H1 (cell line): ENCODE measurements around the gene OMA1. TPM values are rescaled to one million over a fixed set of nuclear protein-coding genes. Genes with fewer than 3 reads are reported as not detected.

Source experiments
- CTCF ChIA-PET: fragments of 300-600 bp; sonication (Branson Sonifier 250); formaldehyde crosslinking; loops from one replicate; lab custom pipeline; 2021; ENCODE audit not compliant: partially characterized antibody; lab: Charles Lee
- POLR2A ChIA-PET: fragments of 300-600 bp; sonication (Branson Sonifier 250); formaldehyde crosslinking; loops from one replicate; lab custom pipeline; 2021; ENCODE audit warnings: inconsistent platforms; ENCODE audit not compliant: partially characterized antibody; lab: Charles Lee
- DNase-seq, 2 experiments: peaks; one replicate each; pipeline versions ENCODE4 v3.0.0 to v3.0.0-alpha.2; 2010 to 2022; ENCODE audit warnings: low spot score in 2 of 2, low read depth in 1 of 2, mixed read lengths in 1 of 2
- FAIRE-seq: peaks from 2 replicates; lab custom pipeline; 2011; peaks lifted over from hg19 to GRCh38; lab: Jason Lieb, UNC
- H2AFZ ChIP-seq: 2 replicates; pipeline ENCODE4 v1.8.1; 2012; ENCODE audit warnings: low read length, inconsistent platforms
- H2AK5ac ChIP-seq: 2 replicates; pipeline ENCODE4 v1.6.1; 2013; ENCODE audit warnings: low read depth, low read length
- H2BK120ac ChIP-seq: replicated peaks from 2 replicates; pipeline ENCODE3; 2013; ENCODE audit warnings: low read depth, low read length, inconsistent platforms
- H2BK12ac ChIP-seq: 2 replicates; pipeline ENCODE4 v1.6.1; 2013; ENCODE audit warnings: low read depth, low read length
- H2BK15ac ChIP-seq: 2 replicates; pipeline ENCODE4 v1.6.1; 2013; ENCODE audit warnings: low read length
- H2BK20ac ChIP-seq: 2 replicates; pipeline ENCODE4 v1.6.1; 2013; ENCODE audit warnings: low read length
- H2BK5ac ChIP-seq: 2 replicates; pipeline ENCODE4 v1.6.1; 2013; ENCODE audit warnings: low read depth, low read length
- H3K14ac ChIP-seq: 2 replicates; pipeline ENCODE4 v1.6.1; 2013; ENCODE audit warnings: inconsistent platforms; ENCODE audit not compliant: insufficient read length
- H3K18ac ChIP-seq: 2 replicates; pipeline ENCODE4 v1.6.1; 2013; ENCODE audit warnings: low read length; ENCODE audit errors: extremely low read depth
- H3K23ac ChIP-seq: 2 replicates; pipeline ENCODE4 v1.6.1; 2013; ENCODE audit warnings: inconsistent platforms; ENCODE audit not compliant: insufficient read length
- H3K23me2 ChIP-seq: 2 replicates; pipeline ENCODE4 v1.6.1; 2013; ENCODE audit warnings: low read depth, low read length
- H3K27ac ChIP-seq: 2 replicates; pipeline ENCODE4 v1.6.1; 2011; ENCODE audit warnings: low read depth, low read length, inconsistent platforms
- H3K27me3 ChIP-seq, 4 experiments: replicated peaks in 1 of 4; 1 replicate in 1 of 4; 2 replicates in 3 of 4; pipeline versions ENCODE4 v1.6.1 to v1.8.1; 2011 to 2013; ENCODE audit warnings: low read length in 3 of 4, mild to moderate bottlenecking in 3 of 4, inconsistent platforms in 2 of 4, mixed read lengths in 2 of 4, moderate library complexity in 1 of 4; ENCODE audit not compliant: control insufficient read depth in 3 of 4, insufficient read depth in 3 of 4; ENCODE audit errors: extremely low read depth in 1 of 4
- H3K36me3 ChIP-seq, 4 experiments: 2 replicates each; pipeline versions ENCODE4 v1.6.1 to v1.8.1; 2011 to 2013; ENCODE audit warnings: mild to moderate bottlenecking in 4 of 4, low read length in 3 of 4, moderate library complexity in 2 of 4, control low read depth in 1 of 4, inconsistent platforms in 1 of 4; ENCODE audit not compliant: insufficient read depth in 4 of 4, control insufficient read depth in 2 of 4
- H3K4ac ChIP-seq: replicated peaks from 2 replicates; pipeline ENCODE3; 2013; ENCODE audit warnings: low read length, low read depth, mixed read lengths, inconsistent platforms; ENCODE audit not compliant: insufficient read length
- H3K4me1 ChIP-seq, 4 experiments: replicated peaks in 1 of 4; 1 replicate in 1 of 4; 2 replicates in 3 of 4; pipeline versions ENCODE4 v1.6.1 to v1.8.1; 2011 to 2013; ENCODE audit warnings: low read length in 3 of 4, inconsistent platforms in 2 of 4, mixed read lengths in 1 of 4; ENCODE audit not compliant: insufficient read depth in 4 of 4, control insufficient read depth in 3 of 4
- H3K4me2 ChIP-seq, 2 experiments: 2 replicates each; pipeline versions ENCODE4 v1.6.1 to v1.8.1; 2011 to 2013; ENCODE audit warnings: low read depth in 2 of 2, low read length in 2 of 2, control low read depth in 1 of 2, inconsistent platforms in 1 of 2, mild to moderate bottlenecking in 1 of 2; ENCODE audit not compliant: insufficient read depth in 1 of 2
- H3K4me3 ChIP-seq, 4 experiments: fragments of 200-600, 300-600 bp in 1 of 4; sonication (generic), shearing (Covaris generic), sonication (Bioruptor Twin) in 1 of 4; 2 replicates each; pipeline versions ENCODE4 v1.5.1 to v1.8.1; 2011 to 2016; ENCODE audit warnings: low read length in 4 of 4, low read depth in 3 of 4, control low read depth in 2 of 4, inconsistent platforms in 2 of 4, mild to moderate bottlenecking in 2 of 4, mixed read lengths in 1 of 4, moderate library complexity in 1 of 4; ENCODE audit not compliant: insufficient read depth in 2 of 4; ENCODE audit errors: extremely low read depth in 1 of 4
- H3K56ac ChIP-seq: replicated peaks from 2 replicates; pipeline ENCODE3; 2013; ENCODE audit warnings: low read depth, mild to moderate bottlenecking, mixed read lengths, low read length, inconsistent platforms; ENCODE audit not compliant: insufficient read length
- H3K79me1 ChIP-seq: 2 replicates; pipeline ENCODE4 v1.6.1; 2013; ENCODE audit warnings: low read depth, low read length, control low read depth
- H3K79me2 ChIP-seq, 2 experiments: 2 replicates each; pipeline versions ENCODE4 v1.6.1 to v1.8.1; 2012 to 2013; ENCODE audit warnings: low read length in 2 of 2, mild to moderate bottlenecking in 2 of 2, inconsistent platforms in 1 of 2; ENCODE audit not compliant: insufficient read depth in 2 of 2, control insufficient read depth in 1 of 2
- H3K9ac ChIP-seq, 4 experiments: replicated peaks in 1 of 4; 1 replicate in 1 of 4; 2 replicates in 3 of 4; pipeline versions ENCODE4 v1.6.1 to v1.8.1; 2011 to 2013; ENCODE audit warnings: low read depth in 3 of 4, low read length in 3 of 4, control low read depth in 2 of 4, mild to moderate bottlenecking in 2 of 4, moderate library complexity in 2 of 4, inconsistent platforms in 1 of 4; ENCODE audit errors: extremely low read depth in 1 of 4
- H3K9me3 ChIP-seq, 2 experiments: 2 replicates each; pipeline versions ENCODE4 v1.6.1 to v1.8.1; 2012 to 2013; ENCODE audit warnings: mild to moderate bottlenecking in 2 of 2, moderate library complexity in 2 of 2, control low read depth in 1 of 2, inconsistent platforms in 1 of 2, low read depth in 1 of 2, low read length in 1 of 2, mixed read lengths in 1 of 2; ENCODE audit not compliant: insufficient read depth in 2 of 2
- H4K20me1 ChIP-seq, 2 experiments: replicated peaks in 1 of 2; 2 replicates each; pipeline versions ENCODE3 to v1.8.1; 2011 to 2013; ENCODE audit warnings: inconsistent platforms in 2 of 2, low read length in 2 of 2, mild to moderate bottlenecking in 1 of 2; ENCODE audit not compliant: insufficient read depth in 2 of 2, control insufficient read depth in 1 of 2
- H4K5ac ChIP-seq: 2 replicates; pipeline ENCODE4 v1.6.1; 2013; ENCODE audit warnings: low read length, low read depth, mixed read lengths, inconsistent platforms; ENCODE audit not compliant: insufficient read length
- H4K8ac ChIP-seq: 2 replicates; pipeline ENCODE4 v1.8.0; 2013; ENCODE audit warnings: mild to moderate bottlenecking, moderate library complexity, low read length, inconsistent platforms; ENCODE audit not compliant: insufficient read depth; ENCODE audit errors: extremely low read depth
- H4K91ac ChIP-seq: replicated peaks from 2 replicates; pipeline ENCODE3; 2013; ENCODE audit warnings: low read length, mixed read lengths, inconsistent platforms; ENCODE audit not compliant: insufficient read length
- WGBS, 2 experiments: shearing (Covaris generic) in 1 of 2; methylation state at CpG; one replicate each; pipeline versions ENCODE4 v1.1.6 to v1.1.7; 2013 to 2015; ENCODE audit warnings: low lambda C conversion rate in 2 of 2, mixed read lengths in 2 of 2, inconsistent platforms in 1 of 2, low coverage in 1 of 2, missing lambda C conversion rate in 1 of 2; ENCODE audit not compliant: insufficient replicate concordance in 2 of 2, insufficient coverage in 1 of 2, insufficient read length in 1 of 2; ENCODE audit errors: extremely low coverage in 1 of 2, missing lambda C conversion rate in 1 of 2; 5-methylcytosine and 5-hydroxymethylcytosine counted together
- polyA plus RNA-seq, 7 experiments: library from polyadenylated mRNA; depleted of rRNA in 3 of 7; stranded (reverse) in 5 of 7; unstranded in 2 of 7; fragments of >200 nt in 5 of 7; fragments of 200-250 nt in 2 of 7; gene quantifications; 1 replicate in 5 of 7; 2 replicates in 1 of 7; 4 replicates in 1 of 7; pipeline versions ENCODE4 v1.2.1 to v1.2.3, GENCODE V29; 2011 to 2013; ENCODE audit warnings: missing spikeins in 2 of 7, mixed read lengths in 2 of 7
- total RNA-seq: library from RNA; stranded (reverse); fragmentation: NEBNext Ultra II Directional; extraction: Animal tissue kit (Norgen Biotek cat#: 25700); gene quantifications from 2 replicates; pipeline ENCODE4 v1.2.1, GENCODE V29; 2021

OMA1 gene
- total and polyA plus RNA-seq, 2 of the 8 experiments (the other 6 are each of a cell fraction or from before 2014, with no cell fraction given): 7.7 to 11.7 TPM

DNA sequence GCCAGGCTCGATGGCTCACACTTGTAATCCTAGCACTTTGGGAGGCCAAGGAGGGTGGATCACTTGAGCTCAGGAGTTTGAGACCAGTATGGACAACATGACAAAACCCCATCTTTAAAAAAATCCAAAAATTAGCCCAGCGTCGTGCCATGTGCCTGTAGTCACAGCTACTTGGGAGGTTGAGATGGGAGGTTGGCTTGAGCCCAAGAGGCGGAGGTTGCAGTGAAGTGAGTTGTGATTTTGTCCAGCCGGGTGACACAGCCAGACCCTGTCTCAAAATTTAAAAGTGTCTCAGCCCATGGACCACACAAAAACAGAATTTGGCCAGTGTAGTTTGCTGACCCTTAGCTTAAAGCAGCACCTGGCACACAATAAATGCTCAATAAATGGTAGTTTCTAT, 41.9 kb upstream of the OMA1 start:
- no peak overlapping the region for H3K4me3 ChIP-seq
- H3K9me3 ChIP-seq: no peaks in the 10 kb centered on the region
- no peak for FAIRE-seq
- POLR2A ChIA-PET: no interaction called here
- CTCF ChIA-PET: interaction anchor here (1.6 to 1.7 kb wide), 2 partner anchors 10 to 62 kb away, joined by 3 to 4 read pairs; no protein-coding TSS in a partner anchor
- no peaks in the 10 kb centered on the region for H3K4me1 ChIP-seq
- H3K23ac ChIP-seq: no peak overlapping the region
- H3K36me3 ChIP-seq: no peaks in the 10 kb centered on the region
- no peaks in the 10 kb centered on the region; a peak in 1 of 7 replicates for H3K27me3 ChIP-seq
- no peak overlapping the region for H2AK5ac ChIP-seq
- no peak overlapping the region for H4K5ac ChIP-seq
- no peaks in the 10 kb centered on the region for H3K79me2 ChIP-seq
- H3K56ac ChIP-seq: no peak overlapping the region
- H4K91ac ChIP-seq: no peak overlapping the region
- H4K8ac ChIP-seq: no peak overlapping the region
- H3K9ac ChIP-seq: no peak overlapping the region
- no peak overlapping the region for H3K18ac ChIP-seq
- no peak for DNase-seq
- WGBS, 2 experiments: 85% methylated on average over 5 of the region's 5 CpGs; no CpG with 5 or more reads in 1 of the 2 experiments
- H2BK15ac ChIP-seq: no peak overlapping the region
- no peak overlapping the region for H3K4me2 ChIP-seq
- no peak overlapping the region for H3K4ac ChIP-seq
- no peaks in the 10 kb centered on the region for H4K20me1 ChIP-seq
- H2BK5ac ChIP-seq: no peak overlapping the region
- no peak overlapping the region for H2BK12ac ChIP-seq
- H2BK20ac ChIP-seq: no peak overlapping the region
- no peaks in the 10 kb centered on the region for H3K23me2 ChIP-seq
- H2BK120ac ChIP-seq: no peak overlapping the region
- no peak overlapping the region for H3K14ac ChIP-seq
- H2AFZ ChIP-seq: no peak overlapping the region
- no peaks in the 10 kb centered on the region for H3K79me1 ChIP-seq
- H3K27ac ChIP-seq: no peak overlapping the region
